HG03342 (cell line): ENCODE measurements around the gene SDK1.
"Not testable (repeated sequence)": the region's sequence is repeated elsewhere in the genome, so short reads cannot be mapped to it uniquely, and the experiment has no call there.

Experiments used
- ATAC-seq: cut with Tn5 transposase; IDR thresholded peaks from one replicate; pipeline ENCODE4 v1.9.1; 2021; ENCODE audit warnings: mild to moderate bottlenecking, moderate library complexity; ENCODE audit not compliant: unreplicated experiment

Gene SDK1

DNA sequence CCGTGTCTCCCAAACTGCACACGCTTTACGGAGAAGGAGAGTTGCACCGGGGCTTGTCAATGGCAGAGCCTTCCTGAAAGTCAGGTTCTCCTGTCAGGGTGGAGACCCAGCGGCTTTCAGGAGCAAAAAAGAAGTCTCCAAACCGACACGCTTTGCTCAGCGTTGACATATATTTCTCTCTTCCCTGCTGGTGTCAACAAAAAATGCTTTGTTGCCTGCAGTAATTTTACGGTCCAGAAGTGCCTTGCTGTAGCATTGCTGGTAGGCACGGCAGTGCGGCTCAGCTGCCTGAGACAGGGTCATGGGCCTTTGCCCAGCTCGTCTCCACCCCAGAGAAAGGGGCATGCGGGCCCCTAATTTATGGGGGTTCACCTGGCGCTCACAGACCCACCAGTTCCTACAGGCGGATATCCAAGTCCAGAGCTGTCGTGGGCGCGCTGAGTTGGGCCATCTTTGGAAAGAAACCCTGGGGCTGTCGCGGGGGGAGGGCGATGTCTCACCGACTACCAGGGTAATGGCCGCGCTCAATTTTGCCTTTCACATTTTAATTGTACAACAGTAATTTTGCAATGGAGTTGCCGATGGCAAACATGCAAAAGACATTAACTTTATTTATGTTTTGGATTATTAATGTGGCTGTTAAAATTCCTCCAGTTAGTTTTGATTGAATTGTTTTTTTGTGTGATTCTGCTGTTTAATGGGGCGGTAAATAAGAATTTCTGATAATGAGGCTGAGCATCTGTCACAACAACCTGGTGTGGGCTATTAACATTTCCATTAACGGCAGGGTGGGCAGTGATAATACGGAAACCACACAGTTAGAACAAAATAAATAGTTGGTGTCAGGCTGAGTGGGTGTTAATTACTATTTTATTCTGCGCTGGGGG lies 902.8 kb downstream of the SDK1 start:
- no peak for ATAC-seq

DNA sequence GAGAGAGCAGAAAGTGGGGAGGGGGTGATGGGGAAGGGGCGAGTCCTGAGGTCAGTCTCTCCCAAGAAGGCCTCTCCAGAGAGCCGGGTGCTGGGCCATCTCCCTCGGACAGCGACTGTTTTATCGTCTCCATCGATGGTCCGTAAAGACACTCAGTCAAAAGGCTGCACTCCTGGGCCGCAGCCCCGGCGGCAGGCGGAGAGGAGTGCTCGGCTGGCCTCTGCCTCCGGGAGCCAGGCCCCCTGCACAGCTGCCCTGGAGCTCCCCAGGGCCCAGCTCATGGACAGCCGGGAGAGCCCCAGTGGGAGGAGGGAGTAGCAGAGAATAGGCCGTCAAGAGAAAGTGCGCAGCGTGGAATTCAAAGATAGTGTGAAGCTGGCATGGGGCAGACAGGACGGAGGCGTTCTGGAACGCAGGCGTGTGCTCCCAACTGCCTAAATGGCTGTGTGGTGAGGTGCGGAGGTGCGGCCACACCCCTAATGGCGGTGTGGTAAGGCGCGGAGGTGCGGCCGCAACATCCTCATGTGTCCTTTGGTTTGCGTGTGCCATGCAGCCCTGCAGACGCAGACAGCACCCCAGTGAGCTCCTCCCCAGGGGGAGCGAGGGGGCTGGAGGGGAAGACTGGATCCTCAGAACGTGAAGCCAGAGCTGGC lies 903.6 kb downstream of the SDK1 start:
- no peak for ATAC-seq

DNA sequence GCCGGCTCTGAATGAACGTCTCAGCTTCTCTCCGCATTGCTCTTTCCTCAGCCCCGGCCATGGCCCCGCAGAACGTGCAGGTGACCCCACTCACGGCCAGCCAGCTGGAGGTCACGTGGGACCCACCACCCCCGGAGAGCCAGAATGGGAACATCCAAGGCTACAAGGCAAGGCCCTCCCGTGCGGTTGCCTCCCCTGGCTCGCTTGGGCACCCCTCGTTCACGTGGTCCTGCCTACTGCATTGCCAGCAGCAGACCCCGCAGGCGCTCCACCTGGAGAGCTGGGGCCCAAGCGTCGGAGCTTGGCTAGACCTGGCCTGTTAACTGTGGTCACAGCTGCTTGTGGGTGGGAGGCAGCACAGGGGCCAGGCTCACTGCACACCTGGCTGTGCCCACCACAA lies 904.8 kb downstream of the SDK1 start:
- no peak for ATAC-seq

DNA sequence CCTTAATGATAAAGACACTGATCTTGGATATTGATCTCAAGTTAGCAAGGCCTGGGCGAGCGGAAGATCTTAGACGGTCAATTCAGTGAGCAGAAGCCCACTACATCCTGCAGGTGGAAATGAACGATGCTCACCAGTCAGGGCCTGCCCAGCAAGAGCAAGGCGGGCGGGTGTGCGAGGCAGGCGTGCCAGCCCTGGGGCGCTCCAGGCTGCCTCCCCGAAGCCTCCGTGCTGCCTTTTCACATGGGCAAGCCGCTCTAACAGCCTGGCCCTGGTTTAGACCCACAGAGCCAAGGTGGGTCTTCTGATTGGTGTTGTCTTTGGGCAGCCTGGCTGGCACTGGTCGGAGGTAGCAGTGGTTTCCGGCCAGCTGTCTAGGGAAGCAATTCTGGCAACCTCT lies 906.0 kb downstream of the SDK1 start:
- no peak for ATAC-seq

DNA sequence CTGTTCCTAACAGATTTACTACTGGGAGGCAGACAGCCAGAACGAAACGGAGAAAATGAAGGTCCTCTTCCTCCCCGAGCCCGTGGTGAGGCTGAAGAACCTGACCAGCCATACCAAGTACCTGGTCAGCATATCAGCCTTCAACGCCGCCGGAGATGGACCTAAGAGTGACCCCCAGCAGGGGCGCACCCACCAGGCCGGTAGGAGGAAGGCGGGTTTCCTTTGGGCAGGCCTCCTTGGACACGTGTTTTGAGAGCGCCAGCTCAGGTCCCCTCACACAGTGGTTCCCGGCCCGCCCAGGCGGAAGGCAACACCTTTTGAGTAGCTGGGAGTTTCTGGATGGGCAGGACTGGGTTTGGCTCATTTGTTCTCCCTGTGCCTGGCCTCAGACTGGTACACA lies 907.0 kb downstream of the SDK1 start:
- ATAC-seq = no peak

DNA sequence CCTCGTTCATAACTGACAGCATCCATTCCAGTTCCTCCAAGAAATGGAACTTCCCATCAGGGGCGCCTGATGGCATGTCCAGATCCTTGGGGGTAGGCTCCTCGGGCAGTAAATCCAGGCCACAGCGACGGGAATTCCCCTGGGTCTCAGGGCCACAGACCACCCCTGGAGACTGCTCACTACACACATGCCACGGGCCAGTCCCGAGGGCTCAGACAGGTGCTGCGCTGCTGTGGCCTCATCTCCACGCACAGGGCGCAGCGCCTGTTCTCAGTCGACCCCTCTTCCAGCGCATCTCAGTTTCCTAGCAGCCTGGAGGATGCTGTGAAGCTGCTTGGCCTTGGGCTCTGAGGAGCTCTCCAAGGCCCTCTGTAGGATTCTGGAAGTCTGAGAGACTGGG lies 907.5 kb downstream of the SDK1 start:
- ATAC-seq = no peak

DNA sequence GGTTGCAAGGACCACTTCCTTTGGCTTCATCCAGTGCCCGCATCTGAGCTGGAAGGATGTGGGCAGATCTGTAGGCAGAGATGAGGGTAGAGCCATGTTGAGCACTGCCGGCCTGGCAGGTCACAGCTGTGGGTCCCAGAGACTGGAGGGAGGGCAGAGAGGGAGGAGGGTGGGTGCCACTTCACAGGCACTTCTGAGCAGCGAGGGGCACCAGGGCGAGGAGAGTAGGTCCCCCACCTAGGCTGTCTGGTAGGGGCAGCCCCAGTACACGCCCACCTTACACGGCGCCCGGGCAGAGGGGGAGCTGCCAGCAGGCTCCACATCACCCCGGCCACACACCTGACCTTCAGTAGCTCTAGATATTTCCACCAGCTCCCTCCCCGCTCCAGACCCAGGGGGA lies 908.1 kb downstream of the SDK1 start:
- ATAC-seq = no peak

DNA sequence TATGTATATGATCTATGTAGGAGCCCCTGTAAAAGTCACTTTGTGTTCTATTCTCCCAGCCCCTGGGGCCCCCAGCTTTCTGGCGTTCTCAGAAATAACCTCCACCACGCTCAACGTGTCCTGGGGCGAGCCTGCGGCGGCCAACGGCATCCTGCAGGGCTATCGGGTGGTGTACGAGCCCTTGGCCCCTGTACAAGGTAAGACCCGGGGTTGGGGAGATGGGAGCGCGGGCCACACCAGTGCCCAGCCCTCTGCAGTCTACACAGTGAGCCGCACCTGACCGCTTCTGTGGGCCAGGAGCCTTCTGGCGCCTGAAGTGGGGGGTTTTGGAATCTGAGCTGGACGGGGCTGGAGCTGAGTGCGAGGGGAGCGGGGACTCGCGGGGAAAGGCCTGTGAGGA lies 908.9 kb downstream of the SDK1 start:
- no peak for ATAC-seq

DNA sequence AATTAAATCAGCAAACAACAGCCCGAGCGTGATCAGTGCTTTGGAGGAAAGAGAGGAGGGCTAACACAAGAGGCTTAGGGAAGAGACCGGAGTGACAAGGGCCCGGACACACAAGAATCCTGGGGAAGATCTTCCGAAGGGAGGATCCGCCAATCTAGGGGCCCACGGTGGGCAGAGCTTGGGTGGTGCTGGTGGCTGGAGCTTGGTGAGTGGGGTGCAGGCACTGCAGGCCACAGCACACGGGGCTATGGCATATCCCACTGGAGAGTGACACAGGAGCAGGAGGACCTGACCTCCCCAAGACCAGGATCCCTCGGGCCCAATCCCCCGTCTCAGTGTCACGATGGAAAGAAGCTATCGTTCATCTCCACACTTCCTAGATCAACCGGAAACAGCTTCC lies 909.8 kb downstream of the SDK1 start:
- ATAC-seq = no peak

DNA sequence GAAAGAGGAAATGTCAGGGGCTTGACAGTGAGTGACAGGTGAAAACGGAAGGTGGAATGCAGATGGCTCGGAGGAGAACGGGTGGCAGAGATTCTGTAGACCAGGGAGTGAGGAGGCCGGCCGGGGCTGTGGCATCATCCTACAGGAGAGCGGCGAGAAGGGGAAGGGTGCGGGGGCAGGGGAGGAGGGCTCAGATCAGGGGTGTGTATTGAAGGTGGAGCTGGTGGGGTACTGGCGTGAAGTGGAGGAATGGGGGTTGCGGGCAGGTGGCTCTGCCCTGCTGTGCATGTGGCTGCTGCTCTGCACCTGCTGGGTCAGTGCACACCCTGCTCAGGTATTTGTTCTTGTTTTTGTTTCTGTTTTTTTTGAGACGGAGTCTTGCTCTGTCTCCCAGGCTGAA lies 910.2 kb downstream of the SDK1 start:
- no peak for ATAC-seq

DNA sequence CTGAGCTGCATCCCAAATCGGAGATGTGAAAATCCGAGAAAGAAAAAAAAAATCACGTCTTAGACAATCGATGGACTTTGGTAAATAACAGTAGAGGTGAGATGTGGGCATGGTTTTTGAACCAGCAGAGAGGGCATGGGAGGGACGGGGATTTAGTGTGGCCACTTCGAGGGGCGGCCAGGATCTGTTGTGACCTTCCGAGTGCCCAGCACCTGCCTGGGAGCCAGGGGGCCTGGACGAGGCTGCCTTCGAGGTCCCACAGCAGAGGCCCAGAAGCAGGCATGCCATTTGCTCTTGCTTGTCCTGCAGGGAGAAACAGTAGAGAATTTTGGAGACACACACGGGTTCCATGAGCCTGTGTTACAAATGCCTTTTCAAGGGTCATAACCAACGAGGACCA lies 911.3 kb downstream of the SDK1 start:
- no peak for ATAC-seq

DNA sequence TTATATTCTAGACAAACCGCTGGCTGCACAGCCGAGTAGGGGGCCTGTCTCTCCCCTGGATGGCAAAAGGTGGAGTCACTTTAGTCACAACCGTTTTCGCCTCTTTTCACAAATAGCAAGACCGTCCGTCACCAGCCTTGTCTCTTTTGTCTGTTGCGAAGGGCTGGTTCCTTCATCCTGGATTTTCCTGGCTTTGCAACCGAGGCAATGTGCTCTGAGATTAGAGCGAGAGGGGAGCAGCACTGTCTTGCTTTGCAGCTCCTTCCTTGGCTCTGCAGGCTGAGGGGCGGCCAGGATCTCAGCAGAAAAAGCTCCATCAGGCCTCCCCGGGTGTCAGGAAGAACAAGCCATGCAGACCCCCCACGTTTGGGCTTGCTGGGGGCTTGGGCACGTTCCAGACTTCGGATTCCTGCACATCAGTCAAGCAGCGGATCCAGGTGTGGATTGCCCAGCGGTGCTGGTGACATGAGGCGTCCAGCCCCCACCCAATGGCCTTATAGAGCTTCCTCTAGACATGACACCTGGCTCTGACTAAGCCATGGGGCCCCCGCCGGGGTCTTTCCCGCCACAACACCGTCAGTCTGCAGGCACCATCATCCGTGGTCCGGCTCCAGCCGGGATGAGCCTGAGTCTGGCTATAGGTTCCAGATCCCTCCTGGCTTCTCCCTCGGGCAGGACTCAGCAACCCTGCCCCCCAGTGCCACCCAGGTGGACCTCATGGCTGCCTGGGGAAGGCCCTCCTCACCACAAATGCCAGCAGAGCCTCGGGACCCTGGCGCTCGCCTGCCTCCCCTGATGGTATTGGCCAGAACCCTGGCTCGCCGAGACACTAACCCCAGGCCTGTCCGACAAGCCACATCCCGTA lies 913.5 kb downstream of the SDK1 start:
- no peak for ATAC-seq

DNA sequence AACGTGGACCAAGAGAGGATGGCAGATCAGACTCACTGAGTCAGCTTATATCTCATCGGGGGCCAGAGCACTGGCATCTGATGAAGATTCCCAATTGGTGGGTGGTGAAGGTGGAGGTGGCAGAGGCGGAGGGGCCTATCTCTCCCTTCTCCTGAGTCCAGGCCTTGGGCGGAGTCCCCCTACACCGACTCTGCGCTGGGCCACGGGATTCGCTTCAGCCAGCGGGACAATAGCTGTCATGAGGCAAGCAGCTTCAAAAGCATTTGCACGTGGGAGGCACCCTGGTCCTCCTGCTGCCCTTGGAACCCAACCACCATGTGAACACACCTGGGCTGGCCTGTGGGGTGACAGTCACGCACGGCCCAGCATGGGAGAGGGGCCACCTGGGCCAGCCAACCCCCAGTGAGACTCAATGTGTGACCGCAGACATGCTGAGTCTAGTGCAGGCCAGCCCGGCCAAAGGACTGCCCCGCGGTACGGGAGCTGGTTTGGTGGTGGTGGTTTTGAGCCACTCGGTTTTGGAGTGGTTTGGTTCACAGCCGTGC lies 914.2 kb downstream of the SDK1 start:
- no peak for ATAC-seq

DNA sequence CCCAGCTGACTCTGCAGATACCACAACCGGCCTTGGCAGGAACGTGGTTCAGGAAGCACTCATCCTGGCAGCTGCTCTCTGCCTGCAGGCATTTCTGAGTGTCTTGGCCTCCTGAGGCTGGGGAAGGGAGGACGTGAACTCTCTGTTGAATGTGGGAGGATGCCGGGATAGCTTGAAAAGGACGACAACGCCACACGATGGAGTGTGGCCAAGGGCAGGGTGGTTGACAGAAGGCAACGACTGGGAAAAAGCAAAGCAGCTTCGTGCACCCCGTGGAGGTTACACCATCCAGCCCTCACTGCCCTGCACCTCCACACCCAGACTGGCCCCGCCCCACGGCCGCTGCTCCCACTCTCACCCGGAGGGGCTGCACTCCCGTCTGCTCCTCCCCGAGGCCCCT lies 915.0 kb downstream of the SDK1 start:
- no peak for ATAC-seq

DNA sequence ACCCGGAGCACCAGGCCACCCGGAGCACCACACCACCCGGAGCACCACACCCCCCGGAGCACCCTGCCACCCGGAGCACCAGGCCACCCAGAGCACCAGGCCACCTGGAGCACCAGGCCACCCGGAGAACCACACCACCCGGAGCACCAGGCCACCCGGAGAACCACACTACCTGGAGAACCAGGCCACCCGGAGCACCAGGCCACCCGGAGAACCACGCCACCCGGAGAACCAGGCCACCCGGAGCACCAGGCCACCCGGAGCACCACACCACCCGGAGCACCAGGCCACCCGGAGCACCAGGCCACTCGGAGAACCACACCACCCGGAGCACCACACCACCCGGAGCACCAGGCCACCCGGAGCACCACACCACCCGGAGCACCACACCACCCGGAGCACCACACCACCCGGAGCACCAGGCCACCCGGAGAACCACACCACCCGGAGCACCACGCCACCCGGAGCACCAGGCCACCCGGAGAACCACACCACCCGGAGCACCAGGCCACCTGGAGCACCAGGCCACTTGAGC lies 916.1 kb downstream of the SDK1 start:
- ATAC-seq = not testable (repeated sequence)

DNA sequence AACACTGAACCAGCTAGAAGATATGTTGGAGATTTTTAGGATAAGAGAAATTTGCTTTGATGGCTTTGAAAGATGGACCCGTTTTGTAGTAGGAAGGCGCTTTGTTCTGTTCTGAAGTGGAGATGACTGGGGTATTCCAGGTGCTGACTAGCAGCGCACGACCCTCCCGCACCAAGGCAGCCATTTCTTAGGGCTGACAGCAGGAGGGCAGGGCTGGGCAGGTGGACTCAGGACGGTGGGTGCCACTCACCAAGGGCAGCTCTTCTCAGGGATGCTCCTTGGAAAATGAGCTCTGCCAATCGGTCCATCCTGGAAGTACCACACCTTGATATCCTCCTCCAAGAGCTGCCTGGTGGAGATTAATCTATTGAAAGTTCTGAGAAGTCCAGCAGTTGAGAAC lies 917.4 kb downstream of the SDK1 start:
- ATAC-seq = no peak

DNA sequence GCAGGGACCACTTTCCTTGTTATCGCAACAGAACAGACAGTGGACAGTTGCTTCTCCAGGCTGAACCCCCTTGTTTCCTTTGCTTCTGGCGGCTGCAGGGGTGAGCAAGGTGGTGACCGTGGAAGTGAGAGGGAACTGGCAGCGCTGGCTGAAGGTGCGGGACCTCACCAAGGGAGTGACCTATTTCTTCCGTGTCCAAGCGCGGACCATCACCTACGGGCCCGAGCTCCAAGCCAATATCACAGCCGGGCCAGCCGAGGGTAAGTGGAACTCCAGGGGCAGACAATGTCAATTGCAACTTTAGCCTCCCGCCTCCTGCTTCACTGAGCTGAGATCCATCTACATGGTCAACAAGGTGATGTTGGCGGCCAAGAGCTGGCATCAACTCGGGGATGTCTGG lies 919.0 kb downstream of the SDK1 start:
- no peak for ATAC-seq

DNA sequence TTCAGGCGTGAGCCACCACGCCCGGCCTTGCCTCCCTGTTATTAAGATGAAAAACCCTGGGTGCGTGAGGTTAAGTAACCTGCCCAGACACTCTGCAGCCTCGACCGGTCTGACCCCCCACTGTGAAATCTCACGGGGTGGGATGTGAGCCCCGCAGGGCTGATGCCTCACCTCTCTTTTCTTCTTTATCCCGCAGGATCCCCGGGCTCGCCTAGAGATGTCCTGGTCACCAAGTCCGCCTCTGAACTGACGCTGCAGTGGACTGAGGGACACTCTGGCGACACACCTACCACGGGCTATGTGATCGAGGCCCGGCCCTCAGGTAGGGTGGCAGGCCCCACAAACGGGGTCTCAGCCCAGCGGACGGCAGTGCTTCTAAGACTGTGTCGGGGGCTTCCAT lies 920.0 kb downstream of the SDK1 start:
- ATAC-seq = no peak

DNA sequence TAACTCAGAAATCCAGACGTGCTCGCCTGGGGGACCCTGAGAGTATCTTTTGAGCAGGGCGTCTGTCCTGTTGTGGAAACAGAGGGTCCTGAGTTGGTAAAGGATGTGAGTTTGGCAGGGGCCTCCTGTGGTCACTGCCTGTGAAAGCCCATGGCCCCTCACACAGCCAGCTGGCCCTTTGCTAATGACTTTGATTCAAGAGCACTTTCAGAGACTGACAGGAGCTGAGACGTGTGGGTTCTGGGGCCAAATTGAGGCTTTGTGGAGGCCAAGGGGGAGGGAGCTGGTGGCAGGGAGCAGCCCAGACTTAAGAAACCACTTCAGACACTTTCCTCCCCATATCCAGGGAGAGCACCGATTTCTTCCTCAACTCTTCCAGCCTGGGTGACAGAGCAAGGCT lies 921.6 kb downstream of the SDK1 start:
- ATAC-seq = no peak

DNA sequence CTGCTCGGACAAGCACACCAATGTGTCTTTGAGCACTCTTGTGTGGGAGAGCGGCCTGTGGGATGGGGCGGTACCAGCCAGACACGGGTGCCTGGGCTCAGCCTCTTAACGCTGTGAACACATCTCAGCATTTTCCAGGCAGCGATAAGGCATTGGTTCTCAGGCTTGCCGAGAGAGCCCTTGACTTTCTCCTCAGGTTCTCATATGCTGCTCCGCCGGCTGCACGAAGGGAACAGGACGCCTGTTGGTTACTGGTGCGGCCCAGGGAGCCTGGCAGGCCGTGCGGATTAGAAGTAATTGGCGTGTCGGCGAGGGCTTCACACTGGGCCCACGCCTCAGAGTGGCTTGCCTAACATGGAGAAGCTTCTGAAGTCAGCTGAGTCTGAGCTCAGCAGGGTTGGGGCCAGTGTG lies 924.3 kb downstream of the SDK1 start:
- no peak for ATAC-seq

DNA sequence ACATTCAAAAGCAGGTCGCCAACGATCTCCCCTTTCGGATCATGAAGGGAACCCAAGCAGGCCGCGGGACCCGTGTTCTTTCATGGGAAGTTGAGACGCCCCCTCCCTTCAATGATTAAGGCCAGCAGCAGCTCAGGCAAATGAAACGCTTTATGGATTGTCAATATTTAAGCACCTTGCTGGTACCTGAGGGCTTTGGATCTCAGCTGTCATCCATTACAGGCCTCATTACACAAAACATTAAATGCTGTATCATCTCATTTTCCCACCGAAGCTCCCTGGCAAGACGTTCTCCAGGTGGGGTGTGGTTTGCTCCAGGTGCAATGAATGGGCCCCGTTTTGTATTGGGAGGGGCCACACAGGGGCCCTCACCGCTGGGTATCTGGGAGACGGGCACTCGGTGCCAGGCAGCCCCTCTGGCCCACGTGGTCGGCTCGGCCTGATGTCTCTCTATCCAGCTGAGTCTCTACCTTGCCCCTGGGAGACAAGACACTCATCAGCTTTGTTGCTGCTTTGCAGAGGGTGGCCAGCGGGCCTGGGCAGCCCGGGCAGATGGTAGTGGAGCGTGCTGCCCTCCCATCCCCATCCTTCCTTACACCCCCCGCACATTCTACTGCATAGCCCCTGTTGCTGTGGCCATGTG lies 925.0 kb downstream of the SDK1 start:
- no peak for ATAC-seq
